NCI-H69 (cell line): Measurements from ENCODE around the gene SUV39H1.
A peak's percentile ranks its signal among the peaks of the same experiment; 100 is the strongest.

Experiments used
- DNase-seq: peaks from one replicate; lab custom pipeline; 2025; lab: John Stamatoyannopoulos, UW

Gene SUV39H1

DNA sequence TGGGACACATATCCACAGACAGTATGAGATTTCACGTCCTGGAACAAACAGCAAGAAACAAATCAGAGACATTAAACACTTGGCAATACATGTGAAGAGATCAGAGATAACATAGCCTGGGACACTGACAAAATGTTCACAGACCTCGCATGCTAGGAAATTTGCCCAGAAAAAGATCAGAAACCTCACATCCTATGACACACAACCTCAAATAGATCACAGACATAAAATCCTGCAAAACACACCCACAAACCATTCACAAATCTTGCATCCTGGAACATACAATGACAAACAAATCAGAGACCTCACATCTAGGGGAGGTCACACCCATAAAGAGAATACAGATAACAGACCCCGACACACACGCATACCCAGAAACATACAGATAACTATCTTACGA is 18.0 kb downstream of the SUV39H1 start:
- no peak for DNase-seq

DNA sequence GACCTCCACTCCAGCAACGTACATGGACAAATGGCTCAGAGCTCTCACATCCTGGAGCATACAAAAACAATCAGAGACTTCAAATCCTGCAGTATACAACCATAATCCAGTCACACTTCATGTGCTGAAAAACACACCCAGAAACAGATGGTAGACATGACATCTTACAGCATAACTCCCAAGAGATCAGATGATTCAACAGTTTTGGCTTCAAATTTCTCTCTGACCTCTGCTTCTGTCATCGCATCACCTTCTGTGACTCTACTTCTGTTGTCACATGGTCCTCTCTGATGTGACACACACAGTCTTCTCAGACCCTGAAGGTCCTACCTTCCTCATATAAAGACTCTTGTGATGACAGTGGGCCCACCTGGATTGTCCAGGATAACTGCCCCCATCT is 18.5 kb downstream of the SUV39H1 start:
- DNase-seq, result peak; percentile 22

DNA sequence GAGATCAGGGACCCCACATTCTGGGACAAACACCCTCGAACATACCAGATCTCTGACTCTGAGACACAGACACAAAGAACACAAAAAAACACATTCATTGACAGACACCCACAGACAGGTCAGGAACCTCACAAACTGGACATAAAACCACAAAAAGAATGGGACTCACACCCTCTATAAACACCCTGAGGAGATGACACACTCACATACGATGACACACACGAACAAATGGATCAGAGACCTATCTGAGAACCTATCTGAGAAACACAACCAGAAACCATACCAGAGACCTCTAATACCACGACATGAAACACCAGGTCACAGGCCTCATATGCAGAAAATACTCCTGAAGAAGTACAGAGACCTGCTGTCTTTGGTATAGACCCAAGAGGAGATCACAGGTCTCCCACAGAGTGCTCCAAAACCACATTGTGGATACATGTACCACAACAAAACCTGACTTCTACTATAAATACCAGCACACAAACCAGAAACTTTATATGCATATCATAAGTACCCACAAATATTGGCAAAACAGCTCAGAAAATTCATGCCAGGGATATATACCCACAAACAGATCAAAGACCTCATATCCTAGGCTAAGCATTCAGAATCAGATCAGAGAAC is 19.5 kb downstream of the SUV39H1 start:
- no peak for DNase-seq

DNA sequence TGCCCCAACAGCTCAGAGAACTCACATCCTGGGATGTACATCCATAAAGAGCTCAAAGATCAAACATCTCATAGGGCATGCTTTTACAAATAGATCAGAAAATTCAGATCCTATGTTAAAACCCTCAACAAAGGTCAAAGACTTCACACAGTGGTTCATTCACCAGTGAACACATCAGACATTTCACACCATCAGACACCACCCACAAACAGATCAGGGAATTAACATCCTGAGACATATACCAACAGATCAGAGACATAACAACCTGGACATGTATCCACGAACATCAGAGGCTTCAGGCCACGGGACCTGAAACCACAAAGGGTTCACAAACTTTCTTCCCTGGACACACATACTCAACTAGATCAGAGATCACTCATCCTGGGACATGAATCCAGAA is 23.4 kb downstream of the SUV39H1 start:
- no peak for DNase-seq

DNA sequence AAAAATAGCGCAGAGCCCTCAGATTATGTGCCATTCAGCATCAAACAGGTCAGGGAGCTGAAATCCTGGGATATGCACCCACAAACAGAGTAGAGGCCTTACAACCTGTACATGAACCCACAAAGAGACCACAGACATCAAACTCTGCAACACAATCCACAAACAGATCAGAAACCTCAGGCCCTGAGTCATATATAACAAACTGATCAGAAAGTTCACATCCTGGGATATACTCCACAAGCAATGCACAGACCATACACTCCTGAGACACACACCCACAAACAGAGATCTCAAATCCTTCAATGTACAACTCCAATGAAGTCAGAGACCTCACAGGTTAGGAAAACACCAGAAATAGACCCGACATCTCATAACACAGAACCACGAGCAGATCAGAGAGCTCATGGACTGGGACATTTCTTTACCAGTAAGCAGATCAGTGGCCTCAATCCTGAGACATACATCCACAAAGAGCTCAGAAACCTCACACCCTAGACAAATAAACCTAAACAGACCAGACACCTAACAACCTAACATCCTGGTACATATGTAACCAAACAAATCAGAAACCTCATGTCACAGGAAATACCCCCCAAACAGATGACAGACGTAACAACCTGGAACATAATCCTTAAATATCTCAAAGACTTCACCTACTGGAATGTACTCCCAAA is 24.2 kb downstream of the SUV39H1 start:
- no peak for DNase-seq

DNA sequence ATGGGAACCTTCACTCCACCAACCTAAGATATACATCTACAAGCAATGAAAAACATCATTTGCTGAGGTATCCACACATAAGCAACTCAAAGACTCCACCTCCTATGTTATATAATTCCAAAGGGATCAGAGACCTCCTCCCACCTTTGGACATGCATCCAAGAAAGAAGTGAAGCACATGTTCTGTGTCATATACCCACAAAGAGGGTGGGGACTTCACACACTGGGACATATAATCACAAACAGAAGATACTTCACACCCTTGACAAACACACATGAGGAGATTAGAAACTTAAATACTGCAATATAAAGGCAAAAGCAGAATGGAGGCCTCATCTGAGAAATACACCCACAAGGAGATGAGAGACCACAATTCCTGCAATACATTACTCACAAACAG is 25.4 kb downstream of the SUV39H1 start:
- no peak for DNase-seq

DNA sequence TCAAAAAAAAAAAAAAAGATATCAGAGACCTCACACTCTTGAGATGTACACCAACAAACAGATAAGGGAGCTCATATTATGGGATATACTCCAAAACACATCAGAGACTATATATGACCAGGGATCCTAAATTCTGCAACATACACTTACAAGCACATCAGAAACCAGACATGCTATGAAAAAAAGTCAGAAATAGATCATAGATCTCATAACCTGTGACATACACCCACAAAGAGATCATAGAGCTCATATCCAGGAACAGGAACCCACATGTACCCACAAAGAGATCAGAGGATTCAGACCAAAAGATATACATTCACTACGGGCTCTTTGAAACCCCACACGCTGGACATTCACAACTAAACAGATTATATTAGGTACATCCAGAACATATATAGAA is 30.1 kb downstream of the SUV39H1 start:
- no peak for DNase-seq

DNA sequence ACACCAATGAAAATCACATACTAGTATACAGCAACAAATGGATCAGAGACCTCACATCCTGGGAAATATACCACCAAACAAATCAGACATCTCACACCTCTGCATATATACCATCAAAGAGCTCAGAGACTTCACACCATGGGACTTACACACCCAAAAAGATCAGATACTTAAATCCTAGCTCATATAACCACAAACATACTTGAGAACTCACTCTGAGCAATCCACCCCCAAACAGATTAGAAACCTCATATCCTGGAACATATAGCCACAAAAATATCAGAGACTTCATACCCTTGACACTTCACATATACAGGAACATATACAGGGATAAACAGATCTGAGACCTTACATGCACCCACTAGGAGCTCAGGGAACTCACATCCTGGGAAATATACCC is 32.1 kb downstream of the SUV39H1 start:
- no peak for DNase-seq

DNA sequence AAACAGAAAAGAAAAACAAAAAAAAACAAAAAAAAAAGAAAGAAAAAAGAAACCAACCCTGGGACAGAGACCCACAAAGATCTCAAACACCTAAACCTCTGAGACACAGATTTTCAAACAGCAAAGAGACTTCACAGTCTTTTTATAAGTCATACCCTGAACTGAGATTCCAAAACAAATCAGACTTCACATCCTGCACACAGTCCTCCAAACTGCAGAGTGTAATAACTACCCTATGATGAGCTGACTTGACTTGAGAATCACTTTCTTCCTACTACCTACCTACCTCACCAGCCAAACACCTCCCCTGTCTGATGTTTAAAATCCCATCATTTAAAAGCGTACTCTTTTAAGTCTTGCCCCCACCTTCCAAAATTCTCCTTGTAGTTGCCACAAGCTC is 39.8 kb downstream of the SUV39H1 start:
- peak; percentile 3 for DNase-seq

DNA sequence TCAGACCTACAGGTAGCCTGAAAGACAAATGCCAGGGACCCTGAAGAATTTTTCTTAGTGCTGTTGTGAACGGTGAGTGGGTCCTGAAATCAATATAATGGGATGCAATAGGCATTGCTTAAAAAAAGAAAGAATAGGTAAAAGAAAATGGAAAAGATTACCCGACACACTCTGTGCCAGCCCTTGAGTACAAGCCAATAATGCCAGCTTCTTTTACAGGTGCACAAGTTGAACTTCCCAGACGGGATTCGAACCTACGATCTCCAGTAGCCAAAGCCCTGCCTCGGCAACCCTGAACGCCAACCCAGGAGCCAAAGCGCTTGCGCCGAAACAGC is 40.3 kb downstream of the SUV39H1 start:
- no peak for DNase-seq

DNA sequence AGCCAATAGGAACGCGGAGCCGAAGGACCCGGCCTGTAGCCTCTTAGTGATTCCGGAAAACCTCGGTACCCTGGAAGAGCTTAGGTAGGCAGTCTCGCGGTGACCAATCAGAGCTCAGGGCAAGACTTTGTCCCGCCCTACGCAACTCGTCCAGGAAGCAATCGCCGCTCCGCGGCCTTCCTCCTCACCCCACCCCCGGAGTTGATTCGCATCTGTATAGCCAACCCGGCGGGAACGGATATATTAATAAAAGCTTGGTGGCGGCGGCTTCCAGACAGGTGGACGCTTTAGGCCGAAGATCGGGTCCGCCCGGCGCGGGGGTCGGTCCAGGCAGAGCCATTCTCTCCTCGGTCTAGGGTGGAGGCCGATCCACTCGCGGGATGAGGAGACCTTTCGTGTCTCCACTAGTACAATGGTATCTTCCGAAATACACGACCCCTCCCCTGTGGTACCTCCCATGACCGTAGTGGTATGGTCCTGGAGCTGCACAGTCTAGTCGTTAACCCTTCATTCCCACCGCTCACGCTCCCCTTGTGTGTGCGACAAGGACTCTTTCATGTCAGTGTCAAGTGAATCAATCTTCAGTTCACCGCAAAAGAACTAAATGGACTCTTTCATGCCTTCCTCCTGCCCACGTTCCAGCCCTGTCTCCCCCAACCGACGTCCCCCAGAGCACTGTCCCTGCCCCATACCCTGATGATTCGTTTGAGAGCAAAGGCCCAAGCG is 40.8 kb downstream of the SUV39H1 start:
- DNase-seq, result peak; percentile 98

DNA sequence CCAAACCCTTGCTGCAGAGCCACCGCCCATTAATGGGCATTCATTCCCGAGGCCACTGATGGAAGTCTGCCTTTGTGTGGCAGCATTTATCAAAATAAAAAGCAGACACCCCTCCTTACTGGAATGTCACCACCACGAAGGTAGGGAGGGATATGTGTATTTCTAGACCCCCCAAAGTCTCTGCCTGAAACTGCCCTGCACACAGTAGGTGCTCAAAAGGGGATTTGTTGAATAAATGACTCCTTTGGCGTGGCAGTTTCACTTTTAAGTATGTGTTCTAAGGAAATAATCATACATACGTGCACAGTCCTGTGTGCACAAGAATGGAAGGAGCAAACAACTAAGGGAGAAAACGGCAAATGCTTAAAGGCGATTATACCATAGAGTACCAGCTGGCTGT is 41.4 kb downstream of the SUV39H1 start:
- DNase-seq, result no peak

DNA sequence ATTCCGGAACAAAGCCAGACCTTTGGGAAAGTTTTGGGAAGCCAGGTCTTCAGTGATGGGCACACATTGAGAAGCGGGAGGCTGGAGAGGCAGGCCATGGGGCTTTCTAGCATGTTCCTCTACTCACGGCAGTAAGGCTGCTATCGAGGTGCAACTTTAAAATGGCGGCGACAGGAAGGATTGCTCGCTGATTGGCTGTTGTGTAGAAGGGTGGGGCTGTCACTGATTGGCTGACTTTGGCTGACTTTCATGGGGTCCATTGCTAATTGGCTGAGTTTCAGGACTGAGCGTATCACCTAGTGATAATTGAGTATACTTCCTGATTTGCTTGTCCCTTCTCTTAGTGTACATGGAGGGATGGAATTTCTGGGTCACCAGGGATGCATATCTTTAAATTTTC is 45.3 kb downstream of the SUV39H1 start:
- DNase-seq, result no peak

DNA sequence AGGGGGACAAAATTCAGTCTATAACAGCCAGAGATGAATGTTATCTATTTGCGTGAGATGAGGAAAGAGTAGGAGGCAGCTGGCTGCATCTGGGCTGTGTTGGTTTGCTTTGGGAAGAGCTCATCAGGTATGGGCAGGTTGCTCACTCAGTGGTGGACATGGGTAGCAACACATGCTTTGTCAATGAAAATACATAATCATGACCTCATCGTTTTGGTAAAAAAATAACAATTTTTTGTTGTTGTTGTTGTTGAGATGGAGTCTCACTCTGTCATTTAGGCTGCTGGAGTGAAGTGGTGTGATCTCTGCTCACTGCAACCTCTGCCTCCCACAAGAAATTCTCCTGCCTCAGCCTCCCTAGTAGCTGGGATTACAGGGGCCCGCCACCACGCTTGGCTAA is 48.7 kb downstream of the SUV39H1 start:
- DNase-seq, result no peak

DNA sequence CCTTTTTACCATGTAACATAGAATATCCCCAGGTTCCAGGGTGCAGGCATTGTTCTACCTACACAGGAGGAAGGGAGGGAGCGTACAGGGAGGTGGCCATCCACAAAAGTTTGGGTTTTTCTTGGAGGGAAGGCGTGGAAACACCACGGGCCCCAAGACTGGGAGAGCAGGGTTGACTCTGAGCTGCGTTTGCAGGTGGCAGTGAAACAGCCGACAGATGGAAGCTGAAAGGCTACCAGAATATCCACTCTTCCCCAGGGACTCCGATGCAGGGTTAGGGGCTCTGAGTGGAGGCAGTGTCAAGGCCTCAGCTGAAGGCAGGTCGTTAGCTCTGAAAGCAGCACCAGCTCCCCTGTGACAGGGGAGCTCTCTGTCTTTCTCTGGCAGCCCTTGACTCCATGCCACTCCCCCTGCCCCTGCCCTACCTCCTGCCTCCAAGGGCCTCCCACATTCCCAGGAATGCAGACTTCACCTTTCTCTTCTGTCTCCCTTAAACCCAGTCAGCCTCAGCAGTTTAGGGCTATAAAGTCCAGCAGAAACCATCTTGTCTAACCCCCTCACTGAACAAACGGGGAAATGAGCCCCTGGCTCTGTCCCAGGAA is 51.0 kb downstream of the SUV39H1 start:
- no peak for DNase-seq

DNA sequence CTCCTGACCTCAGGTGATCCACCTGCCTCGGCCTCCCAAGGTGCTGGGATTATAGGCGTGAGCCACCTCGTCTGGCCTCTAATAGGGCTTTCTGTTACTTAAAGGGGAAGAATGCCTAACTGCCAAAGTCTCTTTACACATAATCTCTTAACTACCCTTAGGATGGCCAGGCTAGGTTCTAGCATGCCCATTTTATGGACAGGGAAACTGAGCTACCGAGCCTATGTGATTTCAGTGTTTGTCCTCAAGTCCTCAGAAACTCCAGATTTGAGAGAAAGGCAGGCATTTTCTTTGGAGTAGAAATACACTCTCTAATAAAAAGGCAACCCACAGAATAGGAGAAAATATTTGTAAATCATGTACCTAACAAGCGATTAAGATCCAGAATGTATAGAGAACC is 52.6 kb downstream of the SUV39H1 start:
- DNase-seq, result no peak

DNA sequence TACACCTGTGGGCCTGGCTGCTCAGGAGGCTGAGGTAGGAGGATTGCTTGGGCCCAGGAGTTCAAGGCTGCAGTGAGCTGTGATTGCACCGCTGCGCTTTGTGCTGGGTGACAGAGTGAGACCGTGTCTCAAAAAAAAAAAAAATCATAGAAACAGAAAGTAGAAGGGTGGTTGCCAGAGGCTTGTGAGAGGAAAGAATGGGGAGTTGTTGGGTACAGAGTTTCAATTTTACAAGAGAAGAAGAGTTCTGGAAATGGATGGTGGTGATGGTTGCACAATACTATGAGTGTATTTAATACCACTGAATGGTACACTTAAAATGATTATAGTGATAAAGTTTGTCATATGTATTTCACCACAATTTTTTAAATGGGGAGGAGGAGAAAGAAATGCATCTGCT is 54.8 kb downstream of the SUV39H1 start:
- DNase-seq, result no peak

DNA sequence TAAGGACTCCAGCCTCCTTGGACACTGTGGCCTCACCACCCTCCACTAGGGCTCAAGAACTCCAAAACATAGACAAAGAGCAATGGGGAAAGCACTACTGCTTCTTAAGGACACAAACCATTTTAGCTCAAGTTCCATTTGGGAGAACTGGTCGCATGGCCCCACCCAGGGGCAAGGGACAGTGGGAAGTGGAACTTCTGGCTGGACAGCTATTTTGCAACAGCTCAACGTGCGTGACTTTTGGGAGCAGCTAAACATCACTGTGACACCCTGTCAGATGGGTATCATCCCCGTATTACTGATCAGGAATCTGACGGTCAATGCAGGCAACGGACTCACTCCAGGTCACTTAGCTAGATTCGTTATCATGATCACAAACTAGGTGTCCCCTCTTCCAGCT is 56.0 kb downstream of the SUV39H1 start:
- DNase-seq, result no peak

DNA sequence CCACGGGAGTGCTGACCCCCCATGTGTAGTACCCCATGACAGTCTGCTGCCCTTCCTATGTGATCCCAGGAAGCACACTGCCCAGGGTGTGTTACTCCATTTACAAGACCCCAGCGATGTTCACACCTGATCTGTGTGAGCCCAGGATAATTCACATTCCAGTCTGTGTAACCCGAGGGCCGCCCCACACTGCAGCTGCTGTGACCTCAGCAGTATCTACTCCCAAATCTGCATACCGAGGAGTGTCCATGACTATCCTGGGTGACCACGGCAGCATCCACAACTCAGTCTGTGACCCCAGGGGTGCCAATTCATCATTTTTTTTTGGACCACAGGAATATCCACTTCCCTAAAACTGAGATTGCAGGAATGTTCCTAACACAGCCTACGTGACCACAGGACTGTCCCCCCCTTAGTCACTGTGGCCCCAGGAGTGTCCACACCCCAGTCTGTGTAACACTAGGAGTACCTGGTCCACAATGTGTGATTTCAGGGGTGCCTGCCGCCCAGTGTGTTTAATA is 57.2 kb downstream of the SUV39H1 start:
- DNase-seq, result no peak

DNA sequence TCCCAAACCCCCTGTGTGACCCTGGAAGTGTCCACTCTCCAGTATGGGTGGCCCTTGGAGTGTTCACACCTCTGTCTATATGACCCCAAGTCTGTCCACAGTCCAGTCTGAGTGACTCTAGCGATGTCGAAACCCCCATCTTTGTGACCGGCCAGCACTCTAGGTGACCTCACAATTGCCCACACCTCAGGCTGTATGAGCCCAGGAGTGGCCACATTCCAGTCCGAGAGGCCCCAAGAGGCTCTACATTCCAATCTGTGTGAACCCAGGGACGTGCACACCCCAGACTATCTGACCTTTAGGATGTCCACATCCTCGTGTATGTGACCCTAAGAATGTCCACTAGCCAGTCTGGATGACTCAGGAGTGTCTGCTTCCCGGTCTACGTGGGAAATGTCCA is 57.7 kb downstream of the SUV39H1 start:
- DNase-seq, result no peak
